GM23338 (cell line): ENCODE data around the gene ZDHHC9.

Experiments used
- CREB1 ChIP-seq: fragments of 250-450 bp; sonication (Bioruptor Pico); IDR thresholded peaks from 2 replicates; pipeline ENCODE4 v1.5.0; 2020; ENCODE audit warnings: low read depth, mild to moderate bottlenecking, moderate library complexity
- EZH2 ChIP-seq: fragments of 200-600 bp; sonication (generic); IDR thresholded peaks from one replicate; pipeline ENCODE4 v1.8.0; 2017; ENCODE audit warnings: antibody characterized with exemption, mild to moderate bottlenecking, low read depth; ENCODE audit not compliant: unreplicated experiment
- EZH2phosphoT487 ChIP-seq: fragments of 200-600 bp; sonication (generic); IDR thresholded peaks from one replicate; pipeline ENCODE4 v1.8.1; 2018; ENCODE audit warnings: antibody characterized with exemption; ENCODE audit not compliant: unreplicated experiment
- JUNB ChIP-seq: IDR thresholded peaks from one replicate; pipeline ENCODE4 v1.6.1; 2016; ENCODE audit warnings: antibody characterized with exemption; ENCODE audit not compliant: unreplicated experiment
- NANOG ChIP-seq: IDR thresholded peaks from 2 replicates; pipeline ENCODE4 v1.6.1; 2016; ENCODE audit warnings: antibody characterized with exemption, borderline replicate concordance
- POLR2AphosphoS5 ChIP-seq: IDR thresholded peaks from 2 replicates; pipeline ENCODE4 v1.6.1; 2016; ENCODE audit warnings: antibody characterized with exemption, low read depth
- STAT1 ChIP-seq: IDR thresholded peaks from one replicate; pipeline ENCODE4 v1.6.1; 2016; ENCODE audit warnings: antibody characterized with exemption; ENCODE audit not compliant: unreplicated experiment
- ZNF114 ChIP-seq: fragments of 250-450 bp; sonication (Bioruptor Pico); IDR thresholded peaks from 2 replicates; pipeline ENCODE4 v1.5.0; 2020; ENCODE audit warnings: mild to moderate bottlenecking, moderate library complexity
- ZNF331 ChIP-seq: fragments of 250-450 bp; sonication (Bioruptor Pico); IDR thresholded peaks from 2 replicates; pipeline ENCODE4 v1.5.0; 2020; ENCODE audit warnings: low read depth, mild to moderate bottlenecking, moderate library complexity
- TF ChIP-seq, protein P1 (sequence below), 2 experiments: fragments of 200-600 bp in 1 of 2; sonication (generic) in 1 of 2; conservative IDR thresholded peaks; 2 replicates each; pipeline versions ENCODE4 v1.5.1 to v1.6.1; 2016 to 2017; ENCODE audit warnings: antibody characterized with exemption in 2 of 2, low read depth in 2 of 2, mild to moderate bottlenecking in 2 of 2, moderate library complexity in 1 of 2
- TF ChIP-seq, protein P2 (sequence below): IDR thresholded peaks from one replicate; pipeline ENCODE4 v1.6.1; 2018; ENCODE audit warnings: antibody characterized with exemption; ENCODE audit not compliant: unreplicated experiment
- TF ChIP-seq, protein P3 (sequence below): IDR thresholded peaks from 2 replicates; pipeline ENCODE4 v1.6.1; 2016; ENCODE audit warnings: antibody characterized with exemption

DNA sequence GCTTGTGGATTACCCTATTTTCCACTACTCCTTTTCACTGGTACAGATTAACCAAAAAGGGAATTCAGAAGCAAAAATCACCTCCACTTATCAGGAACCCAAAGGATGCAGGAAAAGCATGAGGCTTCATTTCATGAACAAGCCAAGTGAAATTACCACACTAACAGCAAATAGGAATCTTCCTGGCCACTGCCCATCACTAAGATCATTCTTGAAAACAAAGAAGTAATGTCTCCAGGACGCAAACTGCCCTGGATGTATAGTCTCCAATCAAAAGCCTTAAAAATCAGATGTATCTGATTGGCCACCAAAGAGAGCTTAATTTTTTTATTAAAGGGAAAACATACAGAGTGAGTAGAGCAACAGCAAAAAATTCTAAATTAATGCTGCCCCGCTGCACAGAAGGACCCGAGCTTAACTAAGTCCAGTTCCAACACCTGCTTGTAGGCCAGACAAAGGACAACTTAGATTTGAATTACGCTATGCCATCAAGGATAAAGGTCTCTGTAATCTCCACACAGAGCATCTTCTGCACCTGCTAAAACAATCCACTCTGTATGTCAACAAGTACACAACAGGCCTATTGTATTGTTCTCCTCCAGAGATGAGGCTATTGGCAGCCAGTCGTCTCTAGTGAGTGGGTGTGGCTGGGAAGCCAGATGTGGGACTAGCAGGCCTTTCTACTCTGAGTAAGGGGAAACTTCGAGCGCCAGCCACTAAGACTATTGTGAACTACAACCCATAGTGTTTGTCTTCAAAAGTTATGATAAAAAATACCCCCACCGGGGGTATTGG, 12.4 kb downstream of the ZDHHC9 start:
- TF ChIP-seq, protein P1, sequence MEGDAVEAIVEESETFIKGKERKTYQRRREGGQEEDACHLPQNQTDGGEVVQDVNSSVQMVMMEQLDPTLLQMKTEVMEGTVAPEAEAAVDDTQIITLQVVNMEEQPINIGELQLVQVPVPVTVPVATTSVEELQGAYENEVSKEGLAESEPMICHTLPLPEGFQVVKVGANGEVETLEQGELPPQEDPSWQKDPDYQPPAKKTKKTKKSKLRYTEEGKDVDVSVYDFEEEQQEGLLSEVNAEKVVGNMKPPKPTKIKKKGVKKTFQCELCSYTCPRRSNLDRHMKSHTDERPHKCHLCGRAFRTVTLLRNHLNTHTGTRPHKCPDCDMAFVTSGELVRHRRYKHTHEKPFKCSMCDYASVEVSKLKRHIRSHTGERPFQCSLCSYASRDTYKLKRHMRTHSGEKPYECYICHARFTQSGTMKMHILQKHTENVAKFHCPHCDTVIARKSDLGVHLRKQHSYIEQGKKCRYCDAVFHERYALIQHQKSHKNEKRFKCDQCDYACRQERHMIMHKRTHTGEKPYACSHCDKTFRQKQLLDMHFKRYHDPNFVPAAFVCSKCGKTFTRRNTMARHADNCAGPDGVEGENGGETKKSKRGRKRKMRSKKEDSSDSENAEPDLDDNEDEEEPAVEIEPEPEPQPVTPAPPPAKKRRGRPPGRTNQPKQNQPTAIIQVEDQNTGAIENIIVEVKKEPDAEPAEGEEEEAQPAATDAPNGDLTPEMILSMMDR (conservative IDR thresholded peaks at IDR 0.05; ENCODE audit: low read depth in 2 of 2), result no peak
- TF ChIP-seq CREB1 (CRISPR knock-in tag), result no peak
- no peak for TF ChIP-seq EZH2
- TF ChIP-seq, protein P2, sequence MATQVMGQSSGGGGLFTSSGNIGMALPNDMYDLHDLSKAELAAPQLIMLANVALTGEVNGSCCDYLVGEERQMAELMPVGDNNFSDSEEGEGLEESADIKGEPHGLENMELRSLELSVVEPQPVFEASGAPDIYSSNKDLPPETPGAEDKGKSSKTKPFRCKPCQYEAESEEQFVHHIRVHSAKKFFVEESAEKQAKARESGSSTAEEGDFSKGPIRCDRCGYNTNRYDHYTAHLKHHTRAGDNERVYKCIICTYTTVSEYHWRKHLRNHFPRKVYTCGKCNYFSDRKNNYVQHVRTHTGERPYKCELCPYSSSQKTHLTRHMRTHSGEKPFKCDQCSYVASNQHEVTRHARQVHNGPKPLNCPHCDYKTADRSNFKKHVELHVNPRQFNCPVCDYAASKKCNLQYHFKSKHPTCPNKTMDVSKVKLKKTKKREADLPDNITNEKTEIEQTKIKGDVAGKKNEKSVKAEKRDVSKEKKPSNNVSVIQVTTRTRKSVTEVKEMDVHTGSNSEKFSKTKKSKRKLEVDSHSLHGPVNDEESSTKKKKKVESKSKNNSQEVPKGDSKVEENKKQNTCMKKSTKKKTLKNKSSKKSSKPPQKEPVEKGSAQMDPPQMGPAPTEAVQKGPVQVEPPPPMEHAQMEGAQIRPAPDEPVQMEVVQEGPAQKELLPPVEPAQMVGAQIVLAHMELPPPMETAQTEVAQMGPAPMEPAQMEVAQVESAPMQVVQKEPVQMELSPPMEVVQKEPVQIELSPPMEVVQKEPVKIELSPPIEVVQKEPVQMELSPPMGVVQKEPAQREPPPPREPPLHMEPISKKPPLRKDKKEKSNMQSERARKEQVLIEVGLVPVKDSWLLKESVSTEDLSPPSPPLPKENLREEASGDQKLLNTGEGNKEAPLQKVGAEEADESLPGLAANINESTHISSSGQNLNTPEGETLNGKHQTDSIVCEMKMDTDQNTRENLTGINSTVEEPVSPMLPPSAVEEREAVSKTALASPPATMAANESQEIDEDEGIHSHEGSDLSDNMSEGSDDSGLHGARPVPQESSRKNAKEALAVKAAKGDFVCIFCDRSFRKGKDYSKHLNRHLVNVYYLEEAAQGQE, result no peak
- no peak for TF ChIP-seq POLR2AphosphoS5
- TF ChIP-seq, protein P3, sequence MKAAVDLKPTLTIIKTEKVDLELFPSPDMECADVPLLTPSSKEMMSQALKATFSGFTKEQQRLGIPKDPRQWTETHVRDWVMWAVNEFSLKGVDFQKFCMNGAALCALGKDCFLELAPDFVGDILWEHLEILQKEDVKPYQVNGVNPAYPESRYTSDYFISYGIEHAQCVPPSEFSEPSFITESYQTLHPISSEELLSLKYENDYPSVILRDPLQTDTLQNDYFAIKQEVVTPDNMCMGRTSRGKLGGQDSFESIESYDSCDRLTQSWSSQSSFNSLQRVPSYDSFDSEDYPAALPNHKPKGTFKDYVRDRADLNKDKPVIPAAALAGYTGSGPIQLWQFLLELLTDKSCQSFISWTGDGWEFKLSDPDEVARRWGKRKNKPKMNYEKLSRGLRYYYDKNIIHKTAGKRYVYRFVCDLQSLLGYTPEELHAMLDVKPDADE, result no peak
- TF ChIP-seq EZH2phosphoT487, result no peak
- no peak for TF ChIP-seq STAT1
- no peak for TF ChIP-seq JUNB
- TF ChIP-seq ZNF331 (CRISPR knock-in tag), result no peak
- TF ChIP-seq NANOG, result no peak
- TF ChIP-seq ZNF114 (CRISPR knock-in tag), result no peak
